Fibroblast of villous mesenchyme (primary cell): ENCODE results near the gene DDI2. TPM values are rescaled to one million over a fixed set of nuclear protein-coding genes. Genes with fewer than 3 reads are reported as not detected.

Experiments
- DNase-seq: peaks from one replicate; pipeline ENCODE4 v3.0.0-alpha.2; 2010; ENCODE audit warnings: low read depth
- H3K4me3 ChIP-seq: 2 replicates; pipeline ENCODE4 v1.5.1; 2011; ENCODE audit warnings: low read depth, mild to moderate bottlenecking, low read length
- total RNA-seq: library from RNA; depleted of rRNA; stranded (reverse); fragments of >200 nt; gene quantifications from 2 replicates; pipeline ENCODE4 v1.2.3, GENCODE V29; 2012
- TF ChIP-seq, protein P1 (sequence below): IDR thresholded peaks from 2 replicates; pipeline ENCODE4 v1.5.1; 2012; ENCODE audit warnings: low read depth, mild to moderate bottlenecking, low read length; ENCODE audit not compliant: insufficient read depth

The DDI2 gene
- total RNA-seq, 1 donor, result 15.5 TPM

DNA sequence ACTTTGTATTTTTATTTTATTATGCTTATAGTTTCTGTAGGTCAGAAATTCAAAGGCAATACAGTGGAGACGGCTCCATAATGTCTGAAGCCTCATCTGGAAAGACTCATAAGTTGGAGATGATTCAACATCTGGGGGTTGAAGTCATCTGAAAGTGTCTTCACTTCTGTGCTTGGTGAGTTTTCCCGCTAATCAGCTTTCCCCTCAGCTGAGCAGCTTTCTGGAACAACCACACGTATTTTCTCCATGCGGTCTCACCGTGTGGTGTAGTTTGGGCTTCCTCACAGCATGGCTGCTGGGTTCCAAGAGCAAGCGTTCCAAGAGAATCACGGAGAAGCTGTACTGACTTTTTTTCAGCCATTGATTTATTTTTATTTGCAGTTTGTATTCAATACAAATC, 7.6 kb upstream of the DDI2 start:
- H3K4me3 ChIP-seq, result no peak overlapping the region
- TF ChIP-seq, protein P1, sequence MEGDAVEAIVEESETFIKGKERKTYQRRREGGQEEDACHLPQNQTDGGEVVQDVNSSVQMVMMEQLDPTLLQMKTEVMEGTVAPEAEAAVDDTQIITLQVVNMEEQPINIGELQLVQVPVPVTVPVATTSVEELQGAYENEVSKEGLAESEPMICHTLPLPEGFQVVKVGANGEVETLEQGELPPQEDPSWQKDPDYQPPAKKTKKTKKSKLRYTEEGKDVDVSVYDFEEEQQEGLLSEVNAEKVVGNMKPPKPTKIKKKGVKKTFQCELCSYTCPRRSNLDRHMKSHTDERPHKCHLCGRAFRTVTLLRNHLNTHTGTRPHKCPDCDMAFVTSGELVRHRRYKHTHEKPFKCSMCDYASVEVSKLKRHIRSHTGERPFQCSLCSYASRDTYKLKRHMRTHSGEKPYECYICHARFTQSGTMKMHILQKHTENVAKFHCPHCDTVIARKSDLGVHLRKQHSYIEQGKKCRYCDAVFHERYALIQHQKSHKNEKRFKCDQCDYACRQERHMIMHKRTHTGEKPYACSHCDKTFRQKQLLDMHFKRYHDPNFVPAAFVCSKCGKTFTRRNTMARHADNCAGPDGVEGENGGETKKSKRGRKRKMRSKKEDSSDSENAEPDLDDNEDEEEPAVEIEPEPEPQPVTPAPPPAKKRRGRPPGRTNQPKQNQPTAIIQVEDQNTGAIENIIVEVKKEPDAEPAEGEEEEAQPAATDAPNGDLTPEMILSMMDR, result no peak
- DNase-seq, result no peak

DNA sequence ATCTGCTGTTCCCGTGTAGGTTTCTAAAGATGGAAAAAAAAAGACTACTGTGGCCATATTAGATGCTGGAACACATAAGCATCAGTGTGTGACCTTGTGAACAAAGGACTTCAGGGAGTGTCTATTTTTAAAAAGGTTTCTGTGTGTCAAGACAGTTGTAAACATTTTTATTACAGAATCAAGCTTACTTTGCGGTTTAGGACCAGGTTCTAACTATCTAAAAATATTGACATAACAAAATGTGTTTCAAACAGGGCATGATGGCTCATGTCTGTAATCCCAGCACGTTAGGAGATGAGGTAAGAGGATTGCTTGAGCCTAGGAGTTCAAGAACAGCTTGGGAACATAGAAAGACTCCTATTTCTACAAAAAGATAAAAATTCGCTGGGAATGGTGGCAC, 7.1 kb upstream of the DDI2 start:
- peak; percentile 45 for DNase-seq
- no peak overlapping the region for H3K4me3 ChIP-seq
- TF ChIP-seq, protein P1, result no peak

DNA sequence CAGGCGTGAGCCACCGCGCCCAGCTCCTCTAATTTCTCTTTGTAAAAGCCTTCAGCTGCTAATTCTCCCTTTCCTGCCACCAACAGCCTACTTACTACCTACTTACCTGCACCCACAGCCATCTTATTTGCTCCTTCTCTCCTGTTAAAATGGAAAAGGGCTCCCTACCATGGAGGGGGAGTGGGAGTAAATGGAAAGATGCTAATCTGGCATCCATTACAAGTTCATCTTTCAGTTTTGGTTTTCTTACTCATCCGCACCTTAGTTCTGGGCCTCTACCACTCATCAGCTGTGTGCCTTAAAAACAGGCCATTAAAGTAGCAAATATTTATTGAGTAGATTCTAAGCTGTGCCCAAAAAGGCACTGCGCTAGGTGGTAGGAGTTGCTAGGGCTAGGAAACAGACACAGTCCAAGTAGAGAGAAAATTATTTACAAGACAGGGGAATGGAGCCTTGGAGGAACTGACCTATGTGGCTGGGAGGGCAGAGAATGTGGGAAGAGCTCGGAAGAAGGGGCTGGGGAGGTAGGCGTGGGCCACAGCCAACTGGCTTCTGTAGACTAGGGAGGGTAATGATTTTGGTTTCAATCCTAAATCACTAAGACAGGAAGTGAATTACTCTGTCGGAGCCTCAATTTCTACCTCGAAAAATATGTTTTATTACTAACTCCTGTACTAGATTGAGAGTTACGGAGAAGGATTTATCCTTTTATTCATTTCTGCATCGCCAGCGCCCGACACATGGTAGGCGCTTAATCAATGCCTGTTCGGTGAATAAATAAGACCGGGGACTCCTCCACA, 685 bp upstream of the DDI2 start:
- peak; percentile 77 for DNase-seq
- H3K4me3 ChIP-seq, result peak overlapping the region; percentile 68
- TF ChIP-seq, protein P1, result no peak

DNA sequence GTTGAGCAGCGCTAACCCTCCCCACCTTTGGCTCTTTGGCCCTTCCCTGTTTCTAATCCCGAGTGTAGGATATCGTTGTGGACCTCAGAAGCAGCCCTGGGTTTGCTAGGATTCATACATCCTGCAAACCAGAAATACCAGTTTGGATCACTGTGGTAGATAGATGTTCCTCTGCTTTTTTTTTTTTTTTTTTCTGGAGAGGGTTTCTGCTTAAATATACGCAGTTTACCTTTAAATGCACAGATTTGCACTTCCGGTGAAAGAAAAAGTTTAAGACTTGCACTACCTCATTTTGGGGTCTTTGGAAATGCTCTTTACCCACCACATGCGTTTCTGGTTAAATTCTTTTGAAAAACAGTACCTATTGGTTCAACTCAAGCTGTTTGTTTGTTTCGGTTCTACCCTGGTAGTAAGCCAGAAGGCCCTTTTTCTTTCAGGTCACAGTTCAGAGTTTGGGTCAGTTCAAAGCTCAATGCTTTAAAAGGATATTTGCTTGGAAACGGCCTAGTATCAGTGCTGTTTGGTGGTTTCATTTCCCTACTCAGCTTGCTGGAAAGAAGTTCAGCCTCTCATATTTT, 908 bp downstream of the DDI2 start:
- peak; percentile 33 for DNase-seq
- peak overlapping the region; percentile 99 for H3K4me3 ChIP-seq
- TF ChIP-seq, protein P1, result no peak

DNA sequence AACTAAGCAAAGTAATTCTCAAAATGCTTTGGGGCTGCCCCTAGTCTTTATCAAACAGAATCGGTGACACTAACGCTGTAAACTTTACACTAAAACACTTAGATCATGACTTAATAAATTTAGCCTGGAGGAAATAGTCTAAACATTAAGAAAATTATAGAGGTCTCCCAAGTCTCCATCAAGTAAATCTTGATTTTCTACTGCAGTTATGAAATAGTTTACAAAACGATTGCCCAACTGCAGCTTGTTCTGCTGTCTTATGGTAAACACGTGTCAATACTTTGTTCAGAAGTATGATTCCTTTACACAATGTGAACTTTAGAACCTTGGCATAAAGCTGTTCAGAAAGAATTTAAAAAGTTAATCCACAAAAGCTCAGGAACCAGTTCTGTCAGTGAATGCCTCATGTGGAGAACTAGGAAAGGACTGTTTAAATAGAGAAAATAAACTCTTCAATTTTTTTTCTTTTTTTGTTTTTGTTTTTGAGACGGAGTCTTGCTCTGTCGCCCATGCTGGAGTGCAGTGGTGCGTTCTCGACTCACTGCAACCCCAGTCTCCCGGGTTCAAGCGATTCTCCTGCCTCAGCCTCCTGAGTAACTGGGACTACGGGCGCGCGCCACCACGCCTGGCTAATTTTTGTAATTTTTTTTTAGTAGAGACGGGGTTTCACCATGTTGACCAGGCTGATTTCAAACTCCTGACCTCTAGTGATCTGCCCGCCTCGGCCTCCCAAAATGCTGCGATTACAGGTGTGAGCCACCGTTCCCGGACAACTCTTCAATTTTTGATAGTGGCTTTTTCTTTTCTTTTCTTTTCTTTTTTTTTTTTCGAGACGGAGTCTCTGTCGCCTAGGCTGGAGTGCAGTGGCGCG, 1.6 kb downstream of the DDI2 start:
- TF ChIP-seq, protein P1, result no peak
- peak overlapping the region; percentile 99 for H3K4me3 ChIP-seq
- peak; percentile 97 for DNase-seq

DNA sequence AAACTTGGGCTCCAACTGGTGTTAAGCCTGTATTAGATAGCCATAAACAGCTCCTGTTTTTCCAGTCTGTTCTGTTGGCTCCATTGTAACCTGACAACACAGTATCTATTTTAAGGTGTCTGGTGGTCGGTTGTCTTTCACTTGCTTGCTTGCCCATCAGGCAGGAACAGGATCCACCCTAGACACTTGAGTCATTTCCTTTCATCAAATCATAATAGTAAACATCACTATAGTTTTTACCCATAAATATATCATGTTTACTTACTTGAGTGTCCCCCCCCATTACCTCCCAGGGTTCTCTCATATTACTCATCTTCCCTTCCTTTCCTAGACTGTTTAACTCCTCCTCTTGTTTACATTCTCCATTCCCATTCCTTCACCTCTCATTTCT, 2.9 kb downstream of the DDI2 start:
- H3K4me3 ChIP-seq, result no peak overlapping the region
- peak; percentile 84 for DNase-seq
- TF ChIP-seq, protein P1, result no peak
